Neutrophil (primary cell): ENCODE results near the gene KIF6.
"Not testable (repeated sequence)": the region's sequence is repeated elsewhere in the genome, so short reads cannot be mapped to it uniquely, and the experiment has no call there.

Experiments
- H3K27ac ChIP-seq: fragments of 200-600 bp; sonication (generic); 2 replicates; pipeline ENCODE4 v1.5.1; 2016; ENCODE audit warnings: mild to moderate bottlenecking, moderate library complexity
- H3K27me3 ChIP-seq: fragments of 200-600 bp; sonication (generic); 2 replicates; pipeline ENCODE4 v1.6.0; 2016; ENCODE audit warnings: mild to moderate bottlenecking
- H3K36me3 ChIP-seq: fragments of 200-600 bp; sonication (generic); 2 replicates; pipeline ENCODE4 v1.5.1; 2017
- H3K4me1 ChIP-seq, 2 experiments: fragments of 200-600 bp in 1 of 2; sonication (generic) in 1 of 2; 1 replicate in 1 of 2; 2 replicates in 1 of 2; pipeline versions ENCODE4 v1.5.1 to v1.6.1; 2013 to 2016; ENCODE audit warnings: low read depth in 1 of 2, low read length in 1 of 2, mild to moderate bottlenecking in 1 of 2, moderate library complexity in 1 of 2; ENCODE audit not compliant: control insufficient read depth in 1 of 2, insufficient read depth in 1 of 2
- H3K4me3 ChIP-seq, 2 experiments: fragments of 200-600 bp in 1 of 2; sonication (generic) in 1 of 2; 1 replicate in 1 of 2; 2 replicates in 1 of 2; pipeline ENCODE4 v1.5.1; 2013 to 2016; ENCODE audit warnings: low read depth in 1 of 2, low read length in 1 of 2, mild to moderate bottlenecking in 1 of 2, moderate library complexity in 1 of 2
- H3K9me3 ChIP-seq: fragments of 200-600 bp; sonication (generic); 2 replicates; pipeline ENCODE4 v1.5.1; 2016
- TF ChIP-seq, protein P1 (sequence below): fragments of 200-600 bp; sonication (generic); IDR thresholded peaks from 2 replicates; pipeline ENCODE4 v1.5.1; 2016; ENCODE audit warnings: antibody characterized with exemption

KIF6 gene

DNA sequence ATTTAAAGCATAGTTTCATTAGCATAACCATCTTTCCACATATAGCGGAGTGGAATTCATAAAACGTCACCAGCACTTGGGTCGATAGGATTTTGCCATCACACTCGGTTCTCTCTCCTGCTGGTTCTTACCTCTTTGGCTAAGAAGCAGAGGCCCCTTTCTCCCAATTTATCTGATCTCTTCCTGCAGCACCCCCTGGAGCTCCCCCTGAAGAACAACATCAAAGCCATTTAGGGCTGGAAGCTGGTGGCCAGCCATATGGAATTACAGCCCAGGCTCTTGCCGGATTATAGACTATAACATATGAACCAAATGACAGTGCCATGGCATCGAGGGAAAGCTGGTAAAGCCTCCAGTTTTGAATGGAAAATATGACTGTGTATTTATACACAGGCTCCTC lies 6.4 kb upstream of the KIF6 start:
- TF ChIP-seq, protein P1, sequence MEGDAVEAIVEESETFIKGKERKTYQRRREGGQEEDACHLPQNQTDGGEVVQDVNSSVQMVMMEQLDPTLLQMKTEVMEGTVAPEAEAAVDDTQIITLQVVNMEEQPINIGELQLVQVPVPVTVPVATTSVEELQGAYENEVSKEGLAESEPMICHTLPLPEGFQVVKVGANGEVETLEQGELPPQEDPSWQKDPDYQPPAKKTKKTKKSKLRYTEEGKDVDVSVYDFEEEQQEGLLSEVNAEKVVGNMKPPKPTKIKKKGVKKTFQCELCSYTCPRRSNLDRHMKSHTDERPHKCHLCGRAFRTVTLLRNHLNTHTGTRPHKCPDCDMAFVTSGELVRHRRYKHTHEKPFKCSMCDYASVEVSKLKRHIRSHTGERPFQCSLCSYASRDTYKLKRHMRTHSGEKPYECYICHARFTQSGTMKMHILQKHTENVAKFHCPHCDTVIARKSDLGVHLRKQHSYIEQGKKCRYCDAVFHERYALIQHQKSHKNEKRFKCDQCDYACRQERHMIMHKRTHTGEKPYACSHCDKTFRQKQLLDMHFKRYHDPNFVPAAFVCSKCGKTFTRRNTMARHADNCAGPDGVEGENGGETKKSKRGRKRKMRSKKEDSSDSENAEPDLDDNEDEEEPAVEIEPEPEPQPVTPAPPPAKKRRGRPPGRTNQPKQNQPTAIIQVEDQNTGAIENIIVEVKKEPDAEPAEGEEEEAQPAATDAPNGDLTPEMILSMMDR, result no peak
- Histone ChIP-seq H3K36me3 (no peaks in the 10 kb centered on the region), H3K4me3 (no peak overlapping the region), H3K27me3 (peaks cover 60% of the 10 kb centered on the region), H3K9me3 (no peaks in the 10 kb centered on the region), H3K4me1 (no peaks in the 10 kb centered on the region), H3K27ac (no peak overlapping the region)

DNA sequence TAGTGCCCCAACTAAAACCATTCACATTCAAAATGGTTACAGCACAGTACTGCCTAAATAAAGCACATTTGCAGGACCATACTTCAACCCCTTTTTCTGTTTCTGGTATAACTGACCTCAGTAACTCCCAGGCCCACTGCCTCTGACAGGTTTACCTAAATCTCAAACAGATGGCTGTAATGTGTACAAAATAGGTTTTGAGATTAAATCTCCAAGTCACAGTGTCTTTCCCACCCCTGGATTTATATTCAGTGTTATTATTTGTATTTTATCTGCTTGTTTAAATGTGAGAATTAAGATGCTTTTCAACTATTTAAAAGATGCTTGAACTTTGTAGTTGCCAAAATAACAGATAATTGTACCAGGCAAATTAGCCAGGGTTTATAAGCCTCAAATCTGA lies 4.7 kb upstream of the KIF6 start:
- H3K27ac ChIP-seq, result no peak overlapping the region
- H3K27me3 ChIP-seq, result peaks cover 76% of the 10 kb centered on the region
- H3K9me3 ChIP-seq, result no peaks in the 10 kb centered on the region
- no peak overlapping the region for H3K4me3 ChIP-seq
- no peaks in the 10 kb centered on the region for H3K36me3 ChIP-seq
- H3K4me1 ChIP-seq, result peaks cover 3 to 7% of the 10 kb centered on the region in 2 experiments
- TF ChIP-seq, protein P1, result no peak

DNA sequence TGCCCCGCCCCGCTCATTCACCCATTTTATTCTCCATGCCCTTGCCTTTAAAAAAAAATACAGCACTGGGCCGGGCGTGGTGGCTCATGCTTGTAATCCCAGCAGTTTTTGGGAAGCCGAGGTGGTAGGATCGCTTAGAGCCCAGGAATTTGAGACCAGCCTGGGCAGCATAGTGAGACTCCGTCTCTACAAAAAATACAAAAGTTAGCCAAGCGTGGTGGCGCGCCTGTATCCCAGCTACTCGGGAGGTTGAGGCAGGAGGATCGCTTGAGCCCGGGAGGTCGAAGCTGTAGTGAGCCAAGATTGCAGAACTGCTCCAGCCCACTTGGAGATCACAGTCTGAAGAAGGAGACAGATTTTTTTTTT lies 407 bp upstream of the KIF6 start:
- no peaks in the 10 kb centered on the region for H3K9me3 ChIP-seq
- H3K4me1 ChIP-seq, result peaks cover 6 to 11% of the 10 kb centered on the region in 2 experiments
- peak overlapping the region; percentile 44 to 63 for H3K4me3 ChIP-seq
- H3K36me3 ChIP-seq, result no peaks in the 10 kb centered on the region
- H3K27me3 ChIP-seq, result peaks cover 53% of the 10 kb centered on the region
- H3K27ac ChIP-seq, result no peak overlapping the region
- TF ChIP-seq, protein P1, result no peak

DNA sequence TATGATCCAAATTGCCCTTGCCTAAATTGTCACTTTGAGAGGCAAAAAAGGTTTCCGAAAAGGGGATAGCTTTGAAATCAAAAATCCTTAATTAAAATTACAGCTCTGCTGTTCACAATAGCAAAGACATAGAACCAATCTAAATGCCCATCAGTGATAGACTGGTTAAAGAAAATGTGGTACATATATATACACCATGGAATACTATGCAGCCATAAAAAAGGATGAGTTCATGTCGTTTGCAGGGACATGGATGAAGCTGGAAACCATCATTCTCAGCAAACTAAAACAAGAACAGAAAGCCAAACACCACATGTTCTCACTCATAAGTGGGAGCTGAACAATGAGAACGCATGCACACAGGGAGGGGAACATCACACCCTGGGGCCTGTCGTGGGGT lies 1.9 kb downstream of the KIF6 start:
- not testable (repeated sequence) for H3K36me3 ChIP-seq, H3K4me3 ChIP-seq

DNA sequence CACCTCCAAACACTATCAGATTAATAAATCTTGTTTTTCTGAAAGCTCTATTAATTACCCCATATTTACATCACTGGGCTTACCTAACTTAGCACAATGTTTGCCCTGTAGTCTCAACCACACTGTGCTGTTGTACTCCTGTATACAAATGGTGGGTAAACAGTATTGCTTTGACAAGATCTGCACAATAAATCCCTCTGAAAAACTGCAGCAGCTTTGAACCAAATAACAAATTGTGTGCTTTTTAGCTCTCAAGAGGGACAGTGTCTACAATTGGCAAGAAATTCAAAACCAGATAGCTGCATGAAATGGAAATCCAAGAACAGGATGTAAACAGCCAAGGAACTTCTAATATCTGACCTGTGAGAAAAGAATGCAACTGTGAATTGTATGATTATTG lies 10.4 kb downstream of the KIF6 start:
- Histone ChIP-seq H3K9me3 (no peaks in the 10 kb centered on the region), H3K36me3 (no peaks in the 10 kb centered on the region), H3K4me1 (no peaks in the 10 kb centered on the region), H3K27me3 (no peaks in the 10 kb centered on the region), H3K27ac (no peak overlapping the region), H3K4me3 (no peak overlapping the region)
- TF ChIP-seq, protein P1, result no peak

More for the DNA sequence above, 1.9 kb downstream of the KIF6 start:
- H3K4me1 ChIP-seq, result peaks cover 6 to 11% of the 10 kb centered on the region in 2 experiments
- H3K9me3 ChIP-seq, H3K27ac ChIP-seq: not testable (repeated sequence)
- H3K27me3 ChIP-seq, result peaks cover 37% of the 10 kb centered on the region

DNA sequence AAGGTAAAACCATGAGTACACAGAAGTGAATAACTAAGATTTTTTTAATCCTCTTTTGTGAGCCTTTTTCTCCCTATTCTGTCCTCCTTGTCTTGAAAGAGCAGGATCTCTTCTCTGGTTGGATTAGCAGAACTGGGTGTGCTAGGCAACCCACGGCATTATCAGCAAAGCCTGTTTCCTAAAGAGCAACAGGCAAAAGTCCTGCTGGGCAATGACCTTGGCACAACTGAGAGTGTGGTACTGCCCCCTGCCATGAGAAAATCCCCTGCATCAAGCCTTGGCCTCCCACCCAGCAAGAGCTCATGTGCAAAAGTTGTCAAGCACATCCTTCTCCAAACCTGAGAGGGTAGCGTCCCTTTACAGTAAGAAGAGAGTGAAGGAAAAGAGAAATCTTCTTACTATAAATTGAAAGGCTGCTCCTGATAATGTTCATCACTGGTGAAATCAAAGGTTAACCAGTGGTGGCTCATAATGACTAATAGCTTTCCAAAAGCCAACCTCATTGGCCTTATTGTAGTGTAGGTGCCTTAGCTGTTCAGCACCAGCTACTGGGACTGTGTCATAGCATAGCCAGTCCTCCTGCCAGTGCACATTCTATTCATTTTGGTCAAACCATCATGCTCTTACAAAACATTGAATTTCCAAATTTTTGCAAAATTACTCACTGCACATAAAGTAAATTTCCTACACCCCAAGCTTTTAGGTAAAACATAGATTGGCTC lies 17.1 kb downstream of the KIF6 start:
- Histone ChIP-seq H3K4me1 (peaks cover 0 to 17% of the 10 kb centered on the region in 2 experiments), H3K36me3 (no peaks in the 10 kb centered on the region), H3K9me3 (no peaks in the 10 kb centered on the region), H3K4me3 (no peak overlapping the region), H3K27me3 (no peaks in the 10 kb centered on the region), H3K27ac (no peak overlapping the region)
- TF ChIP-seq, protein P1, result no peak
